Endothelial cell of umbilical vein (primary cell): ENCODE data around the gene RSRC1.

Source experiments
- MYC ChIP-seq: IDR thresholded peaks from one replicate; pipeline ENCODE4 v1.6.1; 2011; ENCODE audit warnings: mild to moderate bottlenecking, low read depth, low read length
- POLR2AphosphoS5 ChIP-seq: IDR thresholded peaks from 2 replicates; pipeline ENCODE4 v1.6.1; 2012; ENCODE audit warnings: low read depth, mild to moderate bottlenecking, control low read depth, low read length, moderate library complexity; ENCODE audit not compliant: insufficient read depth
- TF ChIP-seq, protein P1 (sequence below), 2 donors: IDR thresholded peaks; 1 replicate in 1 of 2; 2 replicates in 1 of 2; pipeline ENCODE4 v1.5.1; 2011; ENCODE audit warnings: low read length in 2 of 2, mild to moderate bottlenecking in 2 of 2, moderate library complexity in 2 of 2, control low read depth in 1 of 2, inconsistent platforms in 1 of 2, low read depth in 1 of 2; ENCODE audit not compliant: insufficient read depth in 1 of 2; ENCODE audit errors: extremely low read depth in 1 of 2
- TF ChIP-seq, protein P2 (sequence below): IDR thresholded peaks from 2 replicates; pipeline ENCODE4 v1.6.1; 2011; ENCODE audit not compliant: insufficient read depth, insufficient read length

DNA sequence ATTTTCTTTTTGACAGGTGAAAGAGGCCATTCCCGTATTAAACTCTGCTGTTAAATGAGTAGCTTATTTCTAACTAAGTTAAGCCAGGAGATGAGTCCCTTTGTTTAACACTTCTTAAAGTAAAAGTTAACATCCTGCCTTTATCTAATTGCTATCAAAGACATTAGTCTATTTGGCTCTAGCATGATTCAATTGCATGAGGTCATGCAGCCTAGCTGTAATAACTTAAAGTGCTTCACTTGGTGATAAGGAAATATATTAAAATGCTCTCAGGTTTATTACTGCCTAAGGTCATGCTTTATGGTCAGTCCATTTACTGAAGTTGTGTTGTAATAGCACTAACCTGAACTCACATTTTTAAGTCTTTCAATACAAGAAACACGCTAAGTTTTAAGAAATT lies 378.8 kb downstream of the RSRC1 start:
- TF ChIP-seq, protein P1, sequence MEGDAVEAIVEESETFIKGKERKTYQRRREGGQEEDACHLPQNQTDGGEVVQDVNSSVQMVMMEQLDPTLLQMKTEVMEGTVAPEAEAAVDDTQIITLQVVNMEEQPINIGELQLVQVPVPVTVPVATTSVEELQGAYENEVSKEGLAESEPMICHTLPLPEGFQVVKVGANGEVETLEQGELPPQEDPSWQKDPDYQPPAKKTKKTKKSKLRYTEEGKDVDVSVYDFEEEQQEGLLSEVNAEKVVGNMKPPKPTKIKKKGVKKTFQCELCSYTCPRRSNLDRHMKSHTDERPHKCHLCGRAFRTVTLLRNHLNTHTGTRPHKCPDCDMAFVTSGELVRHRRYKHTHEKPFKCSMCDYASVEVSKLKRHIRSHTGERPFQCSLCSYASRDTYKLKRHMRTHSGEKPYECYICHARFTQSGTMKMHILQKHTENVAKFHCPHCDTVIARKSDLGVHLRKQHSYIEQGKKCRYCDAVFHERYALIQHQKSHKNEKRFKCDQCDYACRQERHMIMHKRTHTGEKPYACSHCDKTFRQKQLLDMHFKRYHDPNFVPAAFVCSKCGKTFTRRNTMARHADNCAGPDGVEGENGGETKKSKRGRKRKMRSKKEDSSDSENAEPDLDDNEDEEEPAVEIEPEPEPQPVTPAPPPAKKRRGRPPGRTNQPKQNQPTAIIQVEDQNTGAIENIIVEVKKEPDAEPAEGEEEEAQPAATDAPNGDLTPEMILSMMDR (IDR thresholded peaks at IDR 0.05; ENCODE audit: extremely low read depth in 1 of 2, insufficient read depth in 1 of 2, low read depth in 1 of 2, low read length in 2 of 2), result no peak
- TF ChIP-seq POLR2AphosphoS5 (no peak), MYC (no peak)
- TF ChIP-seq, protein P2, sequence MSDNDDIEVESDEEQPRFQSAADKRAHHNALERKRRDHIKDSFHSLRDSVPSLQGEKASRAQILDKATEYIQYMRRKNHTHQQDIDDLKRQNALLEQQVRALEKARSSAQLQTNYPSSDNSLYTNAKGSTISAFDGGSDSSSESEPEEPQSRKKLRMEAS, result no peak
